Stimulated activated CD8-positive, alpha-beta memory T cell treated with anti-CD3 and anti-CD28 coated beads, Interleukin-12 subunit alpha, Interleukin-12 subunit beta, amount 100 ng/mL, for 1 hour (primary cell): ENCODE measurements around the gene SV2B.

Source experiments
- DNase-seq: peaks from one replicate; pipeline ENCODE4 v3.0.0-alpha.2; 2020; ENCODE audit warnings: low read depth

SV2B gene

DNA sequence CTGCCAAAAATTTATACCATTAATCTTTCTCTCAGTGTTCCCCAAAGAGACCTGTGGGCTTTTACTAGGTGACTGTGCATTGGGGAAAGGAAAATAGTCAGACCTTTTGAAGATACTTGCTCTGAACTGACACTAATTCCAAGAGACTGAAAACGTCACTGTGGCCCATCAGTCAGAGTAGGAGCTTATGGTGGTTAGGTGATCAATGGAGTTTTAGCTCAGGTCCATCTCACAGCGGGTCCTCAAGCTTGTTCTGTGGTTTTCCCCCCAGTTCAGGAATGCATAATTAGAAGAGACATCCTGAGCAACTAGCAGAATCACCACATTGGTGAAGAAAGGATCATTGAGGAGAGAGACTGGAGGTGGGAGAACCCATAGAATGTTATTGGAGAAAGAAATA lies 134.7 kb downstream of the SV2B start:
- no peak for DNase-seq

GRCh38 chr15:91235376-91235775 lies 135.3 kb downstream of the SV2B start:
- DNase-seq, result no peak

DNA sequence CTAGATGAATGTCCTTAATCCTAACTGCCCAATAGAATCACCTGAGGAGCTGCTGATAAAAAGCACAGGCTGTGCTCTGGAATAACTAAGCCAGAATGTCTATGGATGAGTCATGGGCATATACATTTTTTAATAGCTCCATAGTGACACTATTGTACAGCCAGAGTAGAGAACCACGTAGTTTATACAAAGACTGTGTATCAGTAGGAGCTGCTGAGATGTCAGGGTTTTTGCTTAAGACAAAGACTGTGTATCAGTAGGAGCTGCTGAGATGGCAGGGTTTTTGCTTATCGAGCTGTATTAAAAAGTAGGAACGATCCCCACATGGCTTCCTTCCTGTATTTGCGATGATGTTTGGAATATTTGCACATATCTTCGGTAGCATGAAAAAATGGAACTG lies 137.4 kb downstream of the SV2B start:
- DNase-seq, result no peak

DNA sequence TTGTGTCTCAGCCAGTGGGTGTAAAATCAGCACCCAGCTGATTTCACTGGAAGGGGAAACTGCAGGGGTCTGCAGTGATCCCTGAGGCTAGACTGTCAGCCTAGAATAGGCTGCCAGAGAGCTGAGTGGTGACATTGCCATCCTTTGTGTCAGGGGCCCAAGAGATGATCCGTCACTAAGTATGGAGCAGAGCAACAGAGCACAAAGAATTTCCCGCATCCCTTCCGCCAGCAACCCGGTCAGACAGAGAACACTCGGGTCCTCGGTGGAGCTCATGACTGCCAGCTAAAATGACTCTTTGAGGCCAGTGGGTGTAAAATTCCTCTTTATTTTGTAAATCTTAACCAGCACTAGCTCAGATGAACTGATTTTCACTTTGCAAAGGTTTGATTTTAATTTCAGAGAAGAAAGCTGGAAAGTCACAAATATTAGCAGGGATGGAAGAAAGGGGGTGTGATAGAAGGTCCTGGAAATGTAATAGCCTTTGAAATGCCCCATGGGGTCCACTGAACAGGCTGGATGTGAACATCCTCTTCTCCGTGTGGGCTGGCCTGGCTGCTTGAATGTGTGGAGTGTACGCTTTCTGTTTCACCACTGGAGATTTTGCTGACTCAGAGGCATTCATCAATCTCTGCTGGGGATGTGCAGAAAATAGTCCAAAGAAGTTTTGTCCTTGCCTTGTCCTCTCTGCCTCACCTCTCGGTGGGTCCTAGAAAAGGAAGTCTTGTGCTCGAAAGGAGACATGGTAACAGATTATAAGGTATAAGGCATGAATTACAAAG lies 138.8 kb downstream of the SV2B start:
- no peak for DNase-seq

DNA sequence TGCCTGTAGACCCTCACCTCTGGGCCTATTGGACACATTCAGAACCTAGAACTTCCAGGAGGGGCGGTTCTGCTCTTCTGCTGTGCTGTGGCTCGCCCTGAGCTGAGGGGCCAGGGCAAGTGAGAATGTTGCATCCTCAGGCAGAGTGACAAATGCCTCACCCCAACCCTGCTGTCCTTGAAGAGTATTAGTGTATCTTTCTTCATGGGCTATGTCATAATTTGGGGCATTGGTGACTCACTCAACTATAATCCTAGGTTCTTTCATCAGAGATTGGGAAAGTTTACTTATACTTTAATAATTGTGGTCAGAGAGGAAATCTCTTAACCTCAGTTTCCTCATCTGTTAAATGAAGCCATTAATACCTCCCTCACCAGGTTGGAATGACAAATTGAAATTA lies 143.8 kb downstream of the SV2B start:
- DNase-seq, result no peak

GRCh38 chr15:91244919-91245318 lies 144.9 kb downstream of the SV2B start:
- no peak for DNase-seq

DNA sequence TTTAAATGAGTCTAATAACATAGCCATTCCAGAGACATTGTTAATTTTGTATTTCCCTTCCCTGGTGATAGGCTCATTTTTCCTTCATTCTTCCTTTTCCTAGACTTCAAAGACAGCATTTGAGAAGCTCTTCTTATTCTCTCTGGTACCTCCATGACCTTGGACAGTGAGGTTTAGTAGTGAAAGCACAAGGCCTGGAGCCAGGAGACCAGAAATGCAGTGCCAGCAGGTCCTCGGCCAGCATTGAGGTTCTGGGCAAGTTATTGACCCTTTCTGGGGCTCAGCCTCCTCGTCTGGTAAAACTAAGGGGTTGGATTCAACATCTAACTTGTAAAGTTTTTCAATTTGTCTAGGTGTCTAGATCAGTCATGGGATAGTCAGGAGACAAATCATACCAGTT lies 146.9 kb downstream of the SV2B start:
- DNase-seq, result no peak

- DNase-seq, result no peak
Observed at GRCh38 chr15:91249591-91249990, 149.5 kb downstream of the SV2B start.

DNA sequence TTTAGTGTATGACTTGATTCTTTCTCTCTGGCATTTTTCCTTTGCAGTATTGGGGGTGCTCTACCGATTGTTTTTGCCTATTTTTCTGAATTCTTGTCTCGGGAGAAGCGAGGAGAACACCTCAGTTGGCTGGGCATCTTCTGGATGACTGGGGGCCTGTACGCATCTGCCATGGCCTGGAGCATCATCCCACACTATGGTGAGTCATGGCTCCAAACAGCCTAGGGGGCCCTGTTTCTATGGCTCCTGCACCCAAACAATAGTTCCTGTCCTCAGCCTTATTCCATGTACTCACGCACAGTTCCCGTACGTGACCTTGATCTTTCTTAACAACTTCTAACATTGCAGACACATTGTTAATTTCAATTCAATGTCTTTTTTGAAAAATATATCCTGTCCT lies 152.3 kb downstream of the SV2B start:
- DNase-seq, result no peak

DNA sequence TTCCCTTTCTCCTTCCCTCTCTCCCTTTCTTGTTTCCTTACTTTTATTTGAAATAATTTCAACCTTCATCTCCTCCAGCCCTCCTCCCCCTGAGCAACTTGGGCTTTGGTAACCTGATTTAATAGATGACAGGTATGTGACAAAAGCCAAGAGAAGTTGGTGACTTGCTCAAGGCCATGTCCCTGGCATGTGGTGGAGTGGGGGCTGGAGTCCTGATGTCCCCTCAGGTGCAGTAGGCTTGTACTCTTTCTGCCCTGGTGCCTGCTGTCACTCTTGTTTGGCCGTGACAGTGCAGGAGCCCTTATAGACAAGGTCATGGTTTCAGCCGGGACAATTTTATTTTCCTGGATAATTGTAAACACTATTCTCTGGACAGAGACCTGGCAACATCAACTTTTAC lies 152.7 kb downstream of the SV2B start:
- no peak for DNase-seq

GRCh38 chr15:91253605-91254004 lies 153.5 kb downstream of the SV2B start:
- no peak for DNase-seq

- no peak for DNase-seq
Observed at GRCh38 chr15:91254766-91255165, 154.7 kb downstream of the SV2B start.

GRCh38 chr15:91255670-91256192 lies 155.7 kb downstream of the SV2B start:
- DNase-seq, result no peak

GRCh38 chr15:91257746-91258414 lies 157.8 kb downstream of the SV2B start:
- no peak for DNase-seq

GRCh38 chr15:91258415-91258759 lies 158.3 kb downstream of the SV2B start:
- DNase-seq, result no peak

GRCh38 chr15:91259077-91259476 lies 159.0 kb downstream of the SV2B start:
- DNase-seq, result no peak

DNA sequence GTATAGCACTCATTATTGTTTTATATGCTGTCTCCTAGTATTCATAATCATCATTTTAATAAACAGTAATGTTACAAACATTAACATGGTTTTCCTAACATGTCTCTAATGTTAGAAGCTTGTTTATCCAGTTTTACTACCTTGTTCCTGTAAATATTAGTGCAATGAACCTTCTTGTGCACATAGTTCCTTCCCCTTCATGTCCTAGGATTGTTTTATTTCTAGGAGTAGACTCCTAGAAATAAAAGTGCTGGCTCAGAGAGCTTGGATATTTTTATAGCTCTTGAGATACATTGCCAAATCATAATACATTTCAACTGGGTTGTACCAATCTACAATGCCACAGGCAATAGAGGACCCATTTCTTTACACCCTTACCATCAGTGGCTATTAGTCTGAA lies 161.3 kb downstream of the SV2B start:
- DNase-seq, result no peak

DNA sequence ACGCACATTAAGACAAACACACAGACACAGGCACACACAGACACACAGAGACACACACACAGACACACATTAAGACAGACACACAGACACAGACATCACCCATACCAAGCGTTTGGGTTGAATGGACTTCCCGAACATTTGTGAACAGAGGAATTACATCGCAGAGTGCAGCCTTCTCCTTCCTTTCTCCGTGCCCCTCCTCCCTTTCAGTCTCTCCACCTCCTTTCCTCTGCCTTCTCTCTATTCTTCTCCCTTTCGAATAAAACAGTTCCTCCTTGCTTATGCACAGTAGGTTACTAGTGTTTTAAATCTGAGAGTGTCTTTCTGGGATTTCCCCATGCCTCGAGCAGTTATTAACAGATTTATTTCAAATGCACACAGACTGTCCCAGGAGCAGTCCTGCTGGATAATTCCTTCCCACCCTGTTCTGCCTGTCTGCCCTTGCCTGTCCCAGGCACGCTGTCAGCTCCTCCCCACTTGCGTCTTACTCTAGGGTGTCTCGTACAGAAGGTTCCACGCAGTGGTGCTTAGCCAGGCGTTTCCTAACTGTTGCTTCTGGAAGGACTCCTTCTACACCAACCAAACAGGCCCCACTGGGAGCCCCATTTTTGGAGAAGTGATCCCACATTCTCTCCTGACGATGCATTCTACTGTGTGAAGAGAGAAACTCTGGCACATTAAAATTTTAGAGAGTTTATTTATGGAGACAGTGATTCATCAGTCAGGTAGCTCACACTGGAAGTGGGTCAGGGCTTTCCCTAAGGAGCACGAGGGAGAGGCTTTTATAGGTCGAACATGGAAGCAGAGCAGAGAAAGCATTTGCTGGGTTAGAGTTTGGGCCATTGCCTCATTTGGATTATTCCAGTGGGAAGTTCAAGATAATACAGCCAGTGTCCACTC lies 163.8 kb downstream of the SV2B start:
- no peak for DNase-seq

- DNase-seq, result no peak
Observed at GRCh38 chr15:91264651-91265351, 164.7 kb downstream of the SV2B start.

DNA sequence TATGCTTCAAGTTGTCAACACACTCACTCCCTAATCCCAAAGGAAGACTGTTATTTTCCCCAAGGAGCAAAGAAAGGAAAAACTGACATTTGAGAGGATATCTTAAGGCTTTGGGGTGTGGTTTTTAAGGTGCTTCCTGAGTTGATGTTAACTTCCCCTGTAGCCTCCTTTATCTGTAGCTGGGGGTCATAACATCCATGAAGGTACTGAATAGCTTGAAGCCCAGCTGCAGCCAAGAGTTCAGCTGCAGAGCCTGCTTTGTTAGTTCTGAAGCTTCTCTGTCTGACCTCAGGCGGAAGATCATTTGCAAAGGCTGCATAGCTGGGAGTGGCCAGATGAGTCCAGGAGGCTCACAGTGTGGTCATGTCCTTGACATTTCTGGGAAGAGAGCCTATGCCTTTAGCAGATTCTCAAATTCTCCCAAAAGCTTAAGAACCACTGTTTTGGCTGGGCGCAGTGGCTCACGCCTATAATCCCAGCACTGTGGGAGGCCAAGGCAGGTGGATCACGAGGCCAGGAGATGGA lies 165.4 kb downstream of the SV2B start:
- no peak for DNase-seq

GRCh38 chr15:91268510-91268909 lies 168.5 kb downstream of the SV2B start:
- no peak for DNase-seq

GRCh38 chr15:91270747-91271146 lies 170.7 kb downstream of the SV2B start:
- DNase-seq, result no peak
